Fibroblast of peridontal ligament (primary cell): ENCODE measurements around the gene CYFIP1.

ENCODE experiments used
- DNase-seq: peaks from one replicate; pipeline ENCODE4 v3.0.0-alpha.2; 2010; ENCODE audit errors: extremely low read depth

The CYFIP1 gene

DNA sequence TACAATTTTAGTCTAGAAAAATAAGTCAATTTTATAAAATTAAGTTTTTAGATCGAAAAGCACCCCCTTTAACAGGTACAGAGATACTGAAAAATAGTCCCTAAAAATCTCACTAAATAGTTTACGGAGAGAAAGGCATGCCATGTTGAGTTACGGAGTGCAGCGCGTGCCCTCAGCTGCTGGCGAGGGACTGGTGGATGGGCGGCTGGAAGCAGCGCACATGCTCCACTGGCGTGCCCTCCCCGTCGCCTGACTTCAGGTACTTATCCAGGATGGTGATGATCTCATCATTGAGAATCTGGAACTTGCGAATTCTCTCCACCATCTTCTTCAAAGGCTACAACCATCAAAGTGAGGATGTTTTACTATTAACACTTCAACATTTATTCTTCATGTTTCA, 110.3 kb downstream of the CYFIP1 start:
- no peak for DNase-seq

DNA sequence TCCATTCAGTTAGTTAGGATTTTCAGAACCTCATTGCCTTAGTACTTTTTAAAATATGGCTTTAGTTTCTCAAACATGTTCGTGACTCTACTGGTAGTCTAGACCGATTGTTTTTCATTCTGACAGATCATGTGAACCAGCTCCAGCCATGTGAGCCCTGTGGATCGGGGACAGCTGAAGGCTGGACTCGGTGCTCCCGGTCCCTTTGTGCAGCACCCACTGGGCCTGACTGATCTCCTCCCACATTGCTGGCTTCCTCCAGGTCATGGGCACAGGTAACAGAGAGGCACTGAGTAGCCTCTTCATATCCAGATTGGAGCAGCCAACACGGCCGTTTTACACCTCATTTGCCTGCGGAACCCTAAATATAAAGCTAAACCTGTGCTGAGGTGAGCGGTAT, 111.2 kb downstream of the CYFIP1 start:
- no peak for DNase-seq

GRCh38 chr15:22868495-22868894, 111.7 kb downstream of the CYFIP1 start:
- DNase-seq: peak; percentile 18

DNA sequence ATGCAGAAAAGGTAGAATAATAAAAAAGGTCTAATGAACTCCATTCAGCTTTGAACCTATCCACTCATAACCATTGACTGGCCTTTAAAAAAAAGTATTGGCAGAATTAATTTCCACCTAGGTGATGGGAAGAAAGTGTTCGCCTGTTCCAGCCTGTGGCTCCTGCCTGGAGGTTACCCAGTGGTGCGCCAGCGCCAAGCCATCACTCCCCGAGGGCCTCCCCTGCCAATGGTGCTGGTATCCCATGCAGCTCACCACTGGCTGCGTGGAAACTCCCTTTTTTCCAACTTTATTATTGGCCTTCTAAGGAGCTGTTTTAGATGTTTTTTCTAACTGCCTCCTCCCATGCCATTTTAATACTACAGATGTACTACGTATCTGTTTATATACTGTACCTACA, 112.3 kb downstream of the CYFIP1 start:
- DNase-seq: no peak

DNA sequence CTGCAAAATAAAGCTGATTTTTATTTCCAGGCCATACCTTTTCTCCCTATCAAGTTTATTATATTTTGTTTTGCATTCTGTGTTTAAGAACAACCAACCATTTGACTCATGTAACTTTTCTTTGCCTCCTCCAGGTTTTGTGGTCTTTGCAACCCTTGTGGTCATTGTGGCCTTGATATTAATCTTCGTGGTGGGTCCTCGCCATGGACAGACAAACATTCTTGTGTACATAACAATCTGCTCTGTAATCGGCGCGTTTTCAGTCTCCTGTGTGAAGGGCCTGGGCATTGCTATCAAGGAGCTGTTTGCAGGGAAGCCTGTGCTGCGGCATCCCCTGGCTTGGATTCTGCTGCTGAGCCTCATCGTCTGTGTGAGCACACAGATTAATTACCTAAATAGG, 114.1 kb downstream of the CYFIP1 start:
- no peak for DNase-seq

DNA sequence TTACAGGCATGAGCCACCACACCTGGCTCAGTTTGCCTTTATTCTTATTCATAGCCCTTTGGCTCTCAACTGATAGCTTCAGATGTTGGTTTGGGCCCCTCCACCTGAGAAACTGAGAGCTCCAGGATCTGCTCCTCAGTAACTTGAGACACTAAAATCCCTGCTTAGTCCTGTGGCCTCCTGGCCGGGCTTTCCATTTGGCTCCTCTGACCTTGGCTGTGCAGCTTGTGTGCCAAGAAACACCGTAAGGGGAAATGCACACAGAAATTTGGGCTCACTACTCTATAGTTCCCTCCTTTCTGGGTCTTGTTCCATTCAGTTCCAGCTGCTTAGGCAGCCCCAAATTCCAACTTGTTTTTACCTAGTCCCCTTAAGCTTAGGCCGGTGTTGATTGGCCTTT, 116.8 kb downstream of the CYFIP1 start:
- no peak for DNase-seq

- no peak for DNase-seq
Measured at GRCh38 chr15:22861161-22861560, 119.0 kb downstream of the CYFIP1 start.

GRCh38 chr15:22856659-22857058, 123.5 kb downstream of the CYFIP1 start:
- DNase-seq: no peak

DNA sequence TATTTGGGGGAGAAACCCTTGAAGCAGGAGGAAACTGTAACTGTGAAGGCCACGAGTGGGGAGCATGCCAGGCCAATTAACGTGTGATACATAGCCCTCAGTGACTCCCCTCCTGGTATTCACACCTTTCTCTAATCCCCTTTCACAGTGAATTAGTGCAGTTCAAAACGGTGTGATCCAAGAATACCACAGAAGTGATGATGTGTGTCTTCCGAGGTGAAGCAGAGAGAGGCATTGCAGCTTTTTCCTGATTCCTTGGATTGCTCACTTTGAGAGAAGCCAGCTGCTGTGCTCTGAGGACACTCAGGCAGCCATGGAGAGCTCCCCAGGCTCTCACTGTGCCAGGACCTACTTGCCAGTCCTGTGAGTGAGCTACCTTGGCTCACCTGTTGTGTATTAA, 124.4 kb downstream of the CYFIP1 start:
- DNase-seq: no peak

DNA sequence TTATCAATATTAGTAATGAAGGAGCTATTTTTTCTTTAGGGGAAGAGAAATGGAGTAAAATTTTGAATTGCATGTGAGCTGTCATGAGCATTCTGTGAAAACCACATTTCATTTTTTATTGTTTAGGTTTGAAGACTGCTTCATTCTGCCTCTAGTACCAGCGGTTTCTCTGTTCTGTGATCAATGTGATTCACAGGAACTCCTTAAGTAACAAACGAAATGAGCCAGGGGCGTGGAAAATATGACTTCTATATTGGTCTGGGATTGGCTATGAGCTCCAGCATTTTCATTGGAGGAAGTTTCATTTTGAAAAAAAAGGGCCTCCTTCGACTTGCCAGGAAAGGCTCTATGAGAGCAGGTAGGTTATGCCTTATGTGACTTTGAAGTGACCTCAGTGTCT, 128.7 kb downstream of the CYFIP1 start:
- no peak for DNase-seq

DNA sequence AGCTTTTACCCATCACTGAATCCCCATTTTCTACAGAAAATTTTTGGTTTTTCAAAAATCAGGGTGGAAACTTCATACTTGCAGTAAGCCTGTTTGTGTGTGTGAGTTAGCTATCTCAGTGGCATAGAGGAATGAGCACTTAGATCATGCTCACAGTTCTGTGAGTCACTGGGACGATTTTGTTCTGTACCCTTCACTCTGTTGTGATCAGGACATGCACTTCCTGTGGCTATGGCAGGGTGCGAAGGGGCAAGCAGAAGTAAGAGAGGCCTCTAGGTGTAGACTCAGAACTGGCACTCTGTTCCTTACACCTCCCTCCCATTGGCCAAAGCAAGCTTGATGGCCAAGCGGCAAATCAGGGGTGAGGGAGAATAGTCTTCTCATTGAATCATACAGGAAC, 130.1 kb downstream of the CYFIP1 start:
- no peak for DNase-seq

GRCh38 chr15:22846073-22846472, 134.1 kb downstream of the CYFIP1 start:
- DNase-seq: no peak

- DNase-seq: peak; percentile 56
Measured at GRCh38 chr15:22845289-22845900, 134.8 kb downstream of the CYFIP1 start.

- no peak for DNase-seq
Measured at GRCh38 chr15:22844421-22845288, 135.5 kb downstream of the CYFIP1 start.

- peak; percentile 35 for DNase-seq
Measured at GRCh38 chr15:22839046-22839695, 141.0 kb downstream of the CYFIP1 start.

GRCh38 chr15:22838292-22839042, 141.7 kb downstream of the CYFIP1 start, which contains the start of gene NIPA2:
TSS of gene NIPA2 (plus strand) at chr15:22838666. CDS start at chr15:22851732, 13,066 bp downstream.
- DNase-seq: peak; percentile 97

DNA sequence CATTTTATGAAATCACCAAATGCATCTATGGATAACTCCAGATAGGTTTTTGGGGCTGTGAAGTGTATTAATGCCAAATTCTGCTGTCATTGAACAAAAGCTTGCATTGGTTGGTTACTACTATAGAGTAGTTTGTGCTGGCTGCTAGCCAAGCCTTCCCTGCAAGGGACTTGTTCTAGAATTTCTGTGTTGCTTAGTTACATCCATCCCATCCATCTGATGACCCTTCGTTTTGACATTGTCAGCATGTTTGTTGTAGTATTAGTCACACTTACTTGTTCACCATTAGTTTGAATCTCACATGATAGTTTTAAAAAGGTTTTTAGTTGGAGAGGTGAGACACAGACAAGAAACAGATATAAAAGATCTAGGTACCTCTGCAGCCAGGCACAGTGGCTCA, 148.7 kb downstream of the CYFIP1 start:
- DNase-seq: no peak

DNA sequence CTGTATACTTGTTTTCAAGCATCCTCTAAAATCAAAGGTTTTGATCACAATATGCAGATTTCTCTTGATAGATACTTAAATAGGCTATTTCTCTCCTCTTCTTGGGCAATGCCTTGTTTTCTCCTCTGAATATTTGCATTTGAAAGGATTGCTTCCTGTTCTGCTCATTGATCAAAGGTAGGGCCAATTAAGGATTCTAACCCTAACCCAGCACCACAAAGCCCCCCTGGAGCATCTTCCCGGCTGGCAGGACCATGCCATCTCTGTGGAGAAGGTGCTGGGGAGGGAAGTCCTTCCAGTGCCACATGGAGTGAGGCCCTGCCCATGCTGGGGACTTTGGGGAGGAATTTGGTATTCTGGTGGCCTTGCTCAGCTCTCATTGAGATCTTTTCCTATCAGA, 153.0 kb downstream of the CYFIP1 start:
- no peak for DNase-seq

DNA sequence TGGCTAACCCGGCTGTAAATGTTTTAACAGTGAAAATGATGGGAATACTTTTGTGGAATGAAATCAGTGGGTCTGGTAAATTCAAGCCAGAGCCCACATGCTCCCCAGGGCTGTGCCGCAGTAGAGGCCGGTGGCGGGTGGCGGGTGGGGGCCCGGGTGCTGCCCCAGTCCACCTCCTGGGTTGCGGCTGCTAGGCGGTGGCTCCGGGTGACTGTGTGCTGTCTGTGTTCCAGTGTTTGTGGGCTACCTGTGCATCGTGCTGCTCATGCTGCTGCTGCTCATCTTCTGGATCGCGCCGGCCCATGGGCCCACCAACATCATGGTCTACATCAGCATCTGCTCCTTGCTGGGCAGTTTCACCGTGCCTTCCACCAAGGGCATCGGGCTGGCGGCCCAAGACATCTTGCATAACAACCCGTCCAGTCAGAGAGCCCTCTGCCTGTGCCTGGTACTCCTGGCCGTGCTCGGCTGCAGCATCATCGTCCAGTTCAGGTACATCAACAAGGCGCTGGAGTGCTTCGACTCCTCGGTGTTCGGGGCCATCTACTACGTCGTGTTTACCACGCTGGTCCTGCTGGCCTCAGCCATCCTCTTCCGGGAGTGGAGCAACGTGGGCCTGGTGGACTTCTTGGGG, 156.6 kb downstream of the CYFIP1 start:
- no peak for DNase-seq

GRCh38 chr15:22819651-22820050, 160.5 kb downstream of the CYFIP1 start:
- no peak for DNase-seq
